CD8-positive, alpha-beta memory T cell (primary cell): ENCODE measurements around the gene PHKB. TPM values are rescaled to one million over a fixed set of nuclear protein-coding genes. Genes with fewer than 3 reads are reported as not detected.
A peak's percentile ranks its signal among the peaks of the same experiment; 100 is the strongest.

Experiments used
- CTCF ChIA-PET: fragments of 350-600 bp; sonication (Branson Sonifier 250); formaldehyde crosslinking; loops from one replicate; lab custom pipeline; 2021; ENCODE audit warnings: antibody characterized with exemption; lab: Charles Lee
- POLR2A ChIA-PET: fragments of 350-600 bp; sonication (Branson Sonifier 250); formaldehyde crosslinking; loops from one replicate; lab custom pipeline; 2021; ENCODE audit warnings: antibody characterized with exemption; lab: Charles Lee
- DNase-seq, 5 donors: peaks; one replicate each; pipeline versions ENCODE4 v3.0.0 to v3.0.0-alpha.2; 2020 to 2022; ENCODE audit warnings: mixed read lengths in 1 of 5
- H3K27ac ChIP-seq: one replicate; pipeline ENCODE4 v1.7.0; 2013; ENCODE audit warnings: low read depth, mild to moderate bottlenecking, low read length, moderate library complexity
- H3K27me3 ChIP-seq: 2 replicates; pipeline ENCODE4 v1.7.0; 2013; ENCODE audit warnings: low read length, mild to moderate bottlenecking; ENCODE audit not compliant: insufficient read depth, poor library complexity, severe bottlenecking
- H3K36me3 ChIP-seq: 2 replicates; pipeline ENCODE4 v1.7.0; 2013; ENCODE audit warnings: mild to moderate bottlenecking, low read length, moderate library complexity; ENCODE audit not compliant: insufficient read depth
- H3K4me1 ChIP-seq: 2 replicates; pipeline ENCODE4 v1.7.0; 2013; ENCODE audit warnings: mild to moderate bottlenecking, low read length, moderate library complexity; ENCODE audit not compliant: insufficient read depth
- H3K4me3 ChIP-seq: 2 replicates; pipeline ENCODE4 v1.7.0; 2013; ENCODE audit warnings: mild to moderate bottlenecking, low read length
- H3K9me3 ChIP-seq: 2 replicates; pipeline ENCODE4 v1.7.0; 2013; ENCODE audit warnings: mild to moderate bottlenecking, low read length
- H3K27ac Mint-ChIP-seq, 8 donors: one replicate each; pipeline ENCODE4 v1.8.0; 2020 to 2021; ENCODE audit warnings: mixed read lengths in 8 of 8, mild to moderate bottlenecking in 6 of 8, inconsistent platforms in 3 of 8, moderate library complexity in 3 of 8
- H3K27me3 Mint-ChIP-seq, 2 donors: one replicate each; pipeline ENCODE4 v1.8.0; 2020 to 2021; ENCODE audit warnings: mixed read lengths in 2 of 2, mild to moderate bottlenecking in 1 of 2, moderate library complexity in 1 of 2
- H3K36me3 Mint-ChIP-seq, 3 donors: one replicate each; pipeline ENCODE4 v1.8.0; 2020 to 2021; ENCODE audit warnings: mixed read lengths in 3 of 3, inconsistent platforms in 1 of 3, mild to moderate bottlenecking in 1 of 3
- H3K4me1 Mint-ChIP-seq, 3 donors: one replicate each; pipeline ENCODE4 v1.8.0; 2020 to 2021; ENCODE audit warnings: mixed read lengths in 3 of 3, inconsistent platforms in 1 of 3, mild to moderate bottlenecking in 1 of 3
- H3K4me3 Mint-ChIP-seq, 7 donors: one replicate each; pipeline ENCODE4 v1.8.0; 2020 to 2021; ENCODE audit warnings: mixed read lengths in 7 of 7, mild to moderate bottlenecking in 6 of 7, moderate library complexity in 4 of 7, inconsistent platforms in 2 of 7
- H3K9me3 Mint-ChIP-seq, 5 donors: one replicate each; pipeline ENCODE4 v1.8.0; 2020 to 2022; ENCODE audit warnings: mixed read lengths in 5 of 5, mild to moderate bottlenecking in 3 of 5, moderate library complexity in 2 of 5, inconsistent platforms in 1 of 5
- polyA plus RNA-seq: library from polyadenylated mRNA; unstranded; fragments of 300-500 nt; fragmentation: Illumina TruSeq; gene quantifications from one replicate; pipeline ENCODE4 v1.2.3, GENCODE V29; 2021
- total RNA-seq, 2 experiments: library from RNA; stranded (reverse); gene quantifications; one replicate each; pipeline ENCODE4 v1.2.3, GENCODE V29; 2021

The PHKB gene
- total and polyA plus RNA-seq, 3 experiments from 2014 or later, result 23.0 to 29.2 (median 25.4) TPM

- Histone ChIP-seq H3K27me3 (no peaks in the 10 kb centered on the region), H3K27ac (no peak overlapping the region), H3K4me3 (no peak overlapping the region), H3K36me3 (no peaks in the 10 kb centered on the region), H3K9me3 (no peaks in the 10 kb centered on the region), H3K4me1 (no peaks in the 10 kb centered on the region)
- no peak overlapping the region for H3K4me3 Mint-ChIP-seq
- H3K9me3 Mint-ChIP-seq, result peaks cover 0 to 2% (median 0%) of the 10 kb centered on the region in 5 donors
- peaks cover 26 to 43% (median 30%) of the 10 kb centered on the region in 3 donors for H3K36me3 Mint-ChIP-seq
- no peaks in the 10 kb centered on the region for H3K27me3 Mint-ChIP-seq
- CTCF ChIA-PET, result no interaction called here
- POLR2A ChIA-PET, result no interaction called here
- peaks cover 0 to 16% (median 0%) of the 10 kb centered on the region in 3 donors for H3K4me1 Mint-ChIP-seq
- no peak for DNase-seq
- peak overlapping the region in 1 of 8 donors; percentile 54 for H3K27ac Mint-ChIP-seq
These were observed 173.6 kb downstream of the PHKB start for GRCh38 chr16:47634727-47635126.

DNA sequence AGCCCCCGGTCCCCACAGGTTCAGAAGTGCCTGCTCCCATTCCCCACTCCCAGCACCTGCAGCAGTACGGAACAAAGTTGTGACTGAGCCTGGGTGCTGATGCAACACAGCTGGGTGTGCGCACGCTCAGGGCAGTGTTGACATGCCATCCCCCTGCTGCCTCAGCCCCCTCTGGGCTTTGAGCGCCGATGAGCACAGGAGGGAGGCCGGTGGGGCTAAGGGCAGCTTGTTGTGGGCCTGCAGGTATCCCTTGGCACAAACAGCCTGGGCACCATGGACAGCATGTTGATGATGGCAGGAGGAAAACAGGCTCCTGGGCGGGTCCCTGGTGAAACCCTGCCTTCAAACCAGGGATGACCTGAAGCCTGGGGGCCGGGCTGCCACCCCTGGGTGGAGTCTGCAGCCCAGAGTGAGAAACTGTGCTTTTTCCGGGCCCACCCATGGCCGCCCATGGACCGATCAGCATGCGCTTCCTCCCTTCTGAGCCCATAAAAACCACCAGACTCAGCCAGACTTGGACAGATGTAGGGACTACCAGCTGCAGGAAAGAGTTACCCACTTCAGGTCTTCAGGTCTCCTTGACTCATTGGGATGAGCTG, 175.5 kb downstream of the PHKB start:
- no peak for DNase-seq

DNA sequence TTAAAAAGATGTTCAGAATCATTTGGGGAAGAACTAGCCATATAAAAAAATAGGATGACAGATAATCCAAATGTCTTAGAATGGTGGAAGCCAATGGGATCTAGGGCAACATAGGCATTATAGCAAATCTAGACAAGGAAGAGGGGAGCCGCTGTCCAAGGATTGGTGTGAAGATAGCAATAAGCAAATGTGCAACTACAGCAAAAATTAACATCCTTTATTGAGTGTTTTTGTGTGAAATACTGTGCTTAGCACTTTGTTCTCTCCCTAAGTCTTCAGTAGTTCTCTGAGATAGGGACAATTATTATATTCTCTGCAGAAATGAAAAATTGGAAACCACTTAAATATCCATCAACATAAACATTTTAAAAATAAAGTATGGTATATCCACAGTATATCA, 177.0 kb downstream of the PHKB start:
- Histone ChIP-seq H3K4me1 (no peaks in the 10 kb centered on the region), H3K36me3 (no peaks in the 10 kb centered on the region), H3K4me3 (no peak overlapping the region), H3K9me3 (no peaks in the 10 kb centered on the region), H3K27ac (no peak overlapping the region), H3K27me3 (no peaks in the 10 kb centered on the region)
- Mint-ChIP-seq H3K4me1 (peaks cover 1 to 14% (median 6%) of the 10 kb centered on the region in 3 donors), H3K36me3 (peaks cover 22 to 56% (median 31%) of the 10 kb centered on the region in 3 donors), H3K27ac (no peak overlapping the region), H3K9me3 (no peaks in the 10 kb centered on the region), H3K27me3 (no peaks in the 10 kb centered on the region), H3K4me3 (no peak overlapping the region)
- POLR2A ChIA-PET, result no interaction called here
- DNase-seq, result no peak
- CTCF ChIA-PET, result no interaction called here

More for the DNA sequence above, 175.5 kb downstream of the PHKB start:
- H3K4me3 Mint-ChIP-seq, result no peak overlapping the region
- H3K9me3 Mint-ChIP-seq, result no peaks in the 10 kb centered on the region
- Histone ChIP-seq H3K27ac (no peak overlapping the region), H3K36me3 (no peaks in the 10 kb centered on the region), H3K4me1 (no peaks in the 10 kb centered on the region), H3K4me3 (no peak overlapping the region), H3K9me3 (no peaks in the 10 kb centered on the region), H3K27me3 (no peaks in the 10 kb centered on the region)
- CTCF ChIA-PET, result no interaction called here
- peaks cover 17 to 46% (median 24%) of the 10 kb centered on the region in 3 donors for H3K36me3 Mint-ChIP-seq
- H3K4me1 Mint-ChIP-seq, result peaks cover 0 to 10% (median 0%) of the 10 kb centered on the region in 3 donors
- POLR2A ChIA-PET, result no interaction called here
- H3K27me3 Mint-ChIP-seq, result no peaks in the 10 kb centered on the region
- H3K27ac Mint-ChIP-seq, result no peak overlapping the region

DNA sequence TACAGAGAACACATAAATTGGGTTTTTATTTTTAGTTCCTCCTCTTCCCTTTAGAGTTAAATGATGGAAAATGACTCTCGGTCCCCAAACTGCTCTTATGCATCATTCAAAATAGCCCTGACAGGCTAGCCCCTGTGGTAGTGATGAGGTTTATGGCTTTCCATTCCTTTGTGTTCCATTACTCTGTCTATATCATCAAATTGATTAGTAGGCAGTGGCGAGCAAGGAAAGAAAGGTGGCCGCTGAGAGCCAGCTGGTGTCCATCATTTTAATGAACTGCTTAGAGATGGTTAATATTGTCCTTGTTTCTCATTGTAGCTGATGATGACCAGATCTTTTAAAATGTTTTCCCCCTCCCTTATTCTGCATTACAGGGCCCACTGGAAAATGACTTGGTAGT, 179.5 kb downstream of the PHKB start:
- H3K4me3 ChIP-seq, result no peak overlapping the region
- no peaks in the 10 kb centered on the region for H3K9me3 Mint-ChIP-seq
- H3K4me1 Mint-ChIP-seq, result peaks cover 9 to 27% (median 13%) of the 10 kb centered on the region in 3 donors
- POLR2A ChIA-PET, result no interaction called here
- peaks cover 18 to 52% (median 19%) of the 10 kb centered on the region in 3 donors for H3K36me3 Mint-ChIP-seq
- no peaks in the 10 kb centered on the region for H3K4me1 ChIP-seq
- H3K4me3 Mint-ChIP-seq, result no peak overlapping the region
- DNase-seq, result no peak
- H3K36me3 ChIP-seq, result no peaks in the 10 kb centered on the region
- H3K27me3 ChIP-seq, result no peaks in the 10 kb centered on the region
- no peak overlapping the region for H3K27ac ChIP-seq
- CTCF ChIA-PET, result no interaction called here
- H3K27me3 Mint-ChIP-seq, result no peaks in the 10 kb centered on the region
- H3K27ac Mint-ChIP-seq, result no peak overlapping the region
- H3K9me3 ChIP-seq, result no peaks in the 10 kb centered on the region

- ChIA-PET POLR2A (no interaction called here), CTCF (no interaction called here)
- DNase-seq, result peak in 1 of 5 donors; percentile 6
- Mint-ChIP-seq H3K36me3 (peaks cover 10 to 48% (median 20%) of the 10 kb centered on the region in 3 donors), H3K27ac (peak overlapping the region in 5 of 8 donors; percentile 59 to 83 (median 69)), H3K4me1 (peaks cover 9 to 23% (median 13%) of the 10 kb centered on the region in 3 donors), H3K27me3 (no peaks in the 10 kb centered on the region), H3K9me3 (no peaks in the 10 kb centered on the region), H3K4me3 (peak overlapping the region in 2 of 7 donors; percentile 25 to 32)
- no peaks in the 10 kb centered on the region for H3K4me1 ChIP-seq
- H3K27me3 ChIP-seq, result no peaks in the 10 kb centered on the region
- H3K36me3 ChIP-seq, result no peaks in the 10 kb centered on the region
- H3K9me3 ChIP-seq, result no peaks in the 10 kb centered on the region
- H3K4me3 ChIP-seq, result no peak overlapping the region
- no peak overlapping the region for H3K27ac ChIP-seq
These were observed 182.3 kb downstream of the PHKB start for GRCh38 chr16:47643323-47644000.

DNA sequence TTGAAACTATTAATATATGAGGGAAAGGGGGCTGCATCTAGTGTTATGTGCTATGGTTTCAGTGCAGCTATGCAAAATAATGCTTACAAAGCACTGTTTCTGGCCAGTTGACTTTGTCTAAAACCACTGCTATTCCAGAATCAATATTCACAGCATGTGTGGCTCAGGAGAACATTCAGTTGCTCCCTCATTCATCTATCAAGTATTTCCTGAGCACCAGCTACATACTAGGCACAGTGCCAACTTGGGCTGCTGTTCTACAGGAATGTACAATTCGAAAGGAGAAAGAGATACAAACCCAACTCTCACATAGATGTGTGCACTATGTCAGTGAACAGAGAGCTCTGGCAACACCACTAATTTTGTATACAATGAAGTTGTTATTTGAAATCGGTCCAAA, 183.0 kb downstream of the PHKB start:
- no peaks in the 10 kb centered on the region for H3K4me1 ChIP-seq
- H3K36me3 ChIP-seq, result no peaks in the 10 kb centered on the region
- H3K4me3 ChIP-seq, result no peak overlapping the region
- H3K27me3 ChIP-seq, result no peaks in the 10 kb centered on the region
- H3K9me3 ChIP-seq, result no peaks in the 10 kb centered on the region
- H3K4me3 Mint-ChIP-seq, result no peak overlapping the region
- no peak overlapping the region for H3K27ac ChIP-seq
- CTCF ChIA-PET, result no interaction called here
- POLR2A ChIA-PET, result no interaction called here
- H3K27me3 Mint-ChIP-seq, result no peaks in the 10 kb centered on the region
- H3K9me3 Mint-ChIP-seq, result no peaks in the 10 kb centered on the region
- no peak overlapping the region for H3K27ac Mint-ChIP-seq
- peaks cover 10 to 53% (median 20%) of the 10 kb centered on the region in 3 donors for H3K36me3 Mint-ChIP-seq
- peaks cover 9 to 23% (median 13%) of the 10 kb centered on the region in 3 donors for H3K4me1 Mint-ChIP-seq
- DNase-seq, result no peak

DNA sequence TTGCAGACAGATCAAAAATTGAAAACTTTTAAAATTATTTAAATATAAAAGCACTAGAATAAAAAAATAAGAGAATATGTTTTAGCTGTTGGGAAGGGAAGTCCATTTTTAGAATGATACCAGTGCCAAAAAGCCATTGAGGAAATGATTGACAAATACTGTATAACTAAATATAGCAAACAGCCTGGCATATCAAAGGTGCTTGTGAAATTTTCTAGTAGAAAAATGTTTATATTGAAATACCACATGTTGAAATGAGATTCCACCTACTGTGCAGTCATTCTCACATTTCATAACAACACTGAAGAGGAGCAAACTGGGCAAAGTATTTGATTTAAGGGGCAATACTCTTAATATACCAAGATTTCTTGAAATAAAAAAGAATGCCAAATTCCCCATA, 183.5 kb downstream of the PHKB start:
- Histone ChIP-seq H3K36me3 (no peaks in the 10 kb centered on the region), H3K9me3 (no peaks in the 10 kb centered on the region), H3K4me3 (no peak overlapping the region), H3K27ac (no peak overlapping the region), H3K4me1 (no peaks in the 10 kb centered on the region), H3K27me3 (no peaks in the 10 kb centered on the region)
- no peaks in the 10 kb centered on the region for H3K27me3 Mint-ChIP-seq
- ChIA-PET CTCF (no interaction called here), POLR2A (no interaction called here)
- H3K27ac Mint-ChIP-seq, result no peak overlapping the region
- peaks cover 10 to 53% (median 18%) of the 10 kb centered on the region in 3 donors for H3K36me3 Mint-ChIP-seq
- no peaks in the 10 kb centered on the region for H3K9me3 Mint-ChIP-seq
- H3K4me1 Mint-ChIP-seq, result peaks cover 9 to 23% (median 13%) of the 10 kb centered on the region in 3 donors
- DNase-seq, result no peak
- no peak overlapping the region for H3K4me3 Mint-ChIP-seq

DNA sequence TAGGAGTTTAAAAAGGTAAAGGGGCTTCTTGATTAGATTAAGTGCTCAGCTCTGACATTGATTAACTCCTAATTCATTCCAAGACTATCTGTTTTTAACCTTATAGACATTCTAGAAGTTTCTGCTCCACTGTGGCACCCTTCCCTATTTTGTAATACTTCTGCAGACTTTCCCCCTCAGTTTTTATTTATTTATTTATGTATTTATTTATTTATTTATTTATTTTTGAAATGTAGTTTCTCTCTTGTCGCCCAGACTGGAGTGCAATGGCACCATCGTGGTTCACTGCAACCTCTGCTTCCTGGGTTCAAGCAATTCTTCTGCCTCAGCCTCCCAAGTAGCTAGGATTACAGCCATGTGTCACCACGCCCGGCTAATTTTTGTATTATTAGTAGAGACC, 185.8 kb downstream of the PHKB start:
- Mint-ChIP-seq H3K27ac (peak overlapping the region in 1 of 8 donors; percentile 43), H3K36me3 (peaks cover 25 to 64% (median 30%) of the 10 kb centered on the region in 3 donors), H3K4me3 (no peak overlapping the region), H3K9me3 (no peaks in the 10 kb centered on the region), H3K4me1 (peaks cover 9 to 23% (median 13%) of the 10 kb centered on the region in 3 donors), H3K27me3 (no peaks in the 10 kb centered on the region)
- H3K4me3 ChIP-seq, result no peak overlapping the region
- no peak for DNase-seq
- CTCF ChIA-PET, result no interaction called here
- no peaks in the 10 kb centered on the region for H3K4me1 ChIP-seq
- no peak overlapping the region for H3K27ac ChIP-seq
- H3K9me3 ChIP-seq, result no peaks in the 10 kb centered on the region
- H3K36me3 ChIP-seq, result no peaks in the 10 kb centered on the region
- H3K27me3 ChIP-seq, result no peaks in the 10 kb centered on the region
- POLR2A ChIA-PET, result no interaction called here
